SJCRH30 (cell line): ENCODE results near the gene ACOT13. TPM values are rescaled to one million over a fixed set of nuclear protein-coding genes. Genes with fewer than 3 reads are reported as not detected.
"Not testable (repeated sequence)": the region's sequence is repeated elsewhere in the genome, so short reads cannot be mapped to it uniquely, and the experiment has no call there.

ENCODE experiments used
- DNase-seq, 2 experiments: peaks; one replicate each; pipeline ENCODE4 v3.0.0-alpha.2; 2015 to 2020
- H3K27ac ChIP-seq: fragments of 250-450 bp; sonication (Bioruptor Pico); 2 replicates; pipeline ENCODE4 v1.5.1; 2020; ENCODE audit warnings: mild to moderate bottlenecking, moderate library complexity
- H3K27me3 ChIP-seq: fragments of 250-450 bp; sonication (Bioruptor Pico); 2 replicates; pipeline ENCODE4 v1.5.1; 2020; ENCODE audit warnings: mild to moderate bottlenecking, moderate library complexity
- H3K36me3 ChIP-seq: fragments of 250-450 bp; sonication (Bioruptor Pico); 2 replicates; pipeline ENCODE4 v1.5.1; 2020; ENCODE audit warnings: mild to moderate bottlenecking, moderate library complexity
- H3K4me1 ChIP-seq: fragments of 250-450 bp; sonication (Bioruptor Pico); 2 replicates; pipeline ENCODE4 v1.5.1; 2020; ENCODE audit warnings: mild to moderate bottlenecking, moderate library complexity
- H3K4me3 ChIP-seq: fragments of 250-450 bp; sonication (Bioruptor Pico); 2 replicates; pipeline ENCODE4 v1.5.1; 2020; ENCODE audit warnings: mild to moderate bottlenecking, moderate library complexity
- H3K9me3 ChIP-seq: fragments of 250-450 bp; sonication (Bioruptor Pico); replicated peaks from 2 replicates; pipeline ENCODE4 v1.5.1; 2020; ENCODE audit warnings: mild to moderate bottlenecking, moderate library complexity
- total RNA-seq: library from RNA; depleted of rRNA; stranded (reverse); fragments of >200 nt; shearing (Covaris generic); gene quantifications from 2 replicates; pipeline ENCODE4 v1.2.3, GENCODE V29; 2014

ACOT13 gene
- total RNA-seq, 1 experiment from 2014 or later, result 10.1 TPM

DNA sequence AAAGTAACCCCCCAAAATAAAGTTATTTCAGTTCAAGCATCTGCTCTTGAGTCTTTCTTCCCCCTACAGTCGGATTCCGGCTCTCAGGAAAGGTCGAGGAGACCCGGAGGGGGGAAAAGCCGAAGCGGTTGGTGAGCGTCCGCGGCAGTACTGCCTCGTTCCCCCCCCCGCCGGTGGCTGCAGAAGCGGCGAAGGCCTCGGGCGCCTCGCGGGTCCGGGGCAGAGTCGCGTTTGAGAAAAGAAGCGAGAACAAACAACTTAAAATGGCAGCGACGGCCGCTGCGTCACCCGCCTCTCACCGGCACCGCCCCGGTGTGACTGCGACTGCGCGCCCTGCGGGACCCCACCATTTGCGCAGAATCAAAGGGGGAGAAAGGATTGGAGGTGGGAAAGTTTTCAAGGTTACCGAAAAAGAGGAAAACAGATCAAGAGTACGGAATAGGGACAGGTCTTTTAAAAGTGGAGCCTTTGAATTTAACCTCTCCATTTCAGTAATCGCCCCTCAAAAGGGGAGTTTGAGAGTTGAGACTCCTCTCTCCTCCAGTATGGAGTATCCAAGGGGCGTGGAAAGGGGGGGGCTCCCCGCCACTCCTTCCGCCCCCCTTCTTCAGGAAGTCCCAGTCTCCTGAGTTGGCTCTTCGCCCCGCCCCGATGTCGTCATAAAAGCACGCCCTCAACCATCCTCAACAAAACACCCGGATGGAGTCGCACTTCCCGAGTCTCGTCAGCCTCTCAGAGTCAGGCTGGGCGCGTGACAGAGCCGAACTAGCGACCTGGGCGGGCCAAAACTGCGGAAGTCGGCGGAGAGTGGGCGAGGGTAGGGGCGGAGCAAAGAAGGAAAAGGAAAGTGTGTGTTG lies 54.0 kb downstream of the ACOT13 start:
- Histone ChIP-seq H3K4me1 (0 out of 2 replicates have a peak, but pooled peaks cover 3% of the 10 kb centered on the region), H3K27ac (peak overlapping the region; percentile 96), H3K9me3 (no peaks in the 10 kb centered on the region), H3K27me3 (no peaks in the 10 kb centered on the region), H3K4me3 (peak overlapping the region; percentile 84), H3K36me3 (0 out of 2 replicates have a peak, but pooled peaks cover 3% of the 10 kb centered on the region)
- DNase-seq, result peak; percentile 98

DNA sequence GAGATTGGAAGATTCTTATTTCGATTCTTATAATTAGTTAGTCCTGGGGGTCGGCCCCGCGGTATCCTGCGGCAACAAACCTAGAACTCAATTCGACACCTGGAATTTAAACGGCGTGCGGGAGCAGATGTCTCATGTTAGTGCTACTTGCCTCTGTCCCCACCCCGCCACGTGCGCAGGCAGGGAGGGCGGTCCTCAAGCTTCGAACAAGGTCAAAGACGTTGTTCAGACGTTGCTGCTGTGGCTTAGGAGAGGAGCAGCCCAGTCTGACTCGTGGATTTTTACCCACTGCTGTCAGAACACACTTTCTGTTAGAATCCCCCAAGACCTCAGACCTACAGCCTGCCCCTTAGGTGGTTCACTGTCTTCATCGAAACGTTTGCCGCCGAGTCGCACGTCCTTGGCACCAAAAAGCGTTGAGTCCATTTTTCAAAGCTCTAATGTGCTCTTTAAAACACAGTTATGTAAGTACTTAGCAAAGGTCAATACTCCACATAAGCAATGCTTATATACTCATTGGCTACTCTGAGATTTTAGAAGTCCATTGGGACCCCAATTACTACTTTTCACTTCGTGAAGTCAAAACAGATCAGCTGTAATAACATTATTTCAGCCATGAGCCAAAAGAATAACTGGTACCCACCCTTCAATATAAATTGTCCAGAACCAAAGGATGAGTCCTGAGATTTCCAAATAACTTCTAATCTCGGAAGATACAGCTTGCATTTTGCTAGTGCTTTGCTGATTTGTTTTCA lies 54.8 kb downstream of the ACOT13 start:
- Histone ChIP-seq H3K27me3 (no peaks in the 10 kb centered on the region), H3K4me1 (0 out of 2 replicates have a peak, but pooled peaks cover 3% of the 10 kb centered on the region), H3K27ac (peak overlapping the region; percentile 96), H3K4me3 (peak overlapping the region; percentile 84), H3K9me3 (no peaks in the 10 kb centered on the region), H3K36me3 (0 out of 2 replicates have a peak, but pooled peaks cover 3% of the 10 kb centered on the region)
- no peak for DNase-seq

DNA sequence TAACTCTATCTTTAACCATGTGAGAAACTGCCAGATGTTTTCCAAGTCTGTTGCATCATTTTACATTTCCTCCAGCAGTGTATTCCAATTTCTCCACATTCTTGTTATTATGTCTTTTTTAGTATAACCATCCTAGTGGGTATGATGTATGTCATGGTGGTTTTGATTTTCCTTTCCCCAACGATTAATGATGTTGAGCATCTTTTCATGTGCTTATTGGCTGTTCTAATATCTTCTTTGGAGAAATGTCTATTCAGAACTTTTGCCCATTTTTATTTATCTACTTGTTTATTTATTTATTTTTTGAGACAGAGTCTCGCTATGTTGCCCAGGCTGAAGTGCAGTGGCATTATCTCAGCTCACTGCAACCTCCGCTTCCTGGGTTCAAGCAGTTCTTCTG lies 56.4 kb downstream of the ACOT13 start:
- Histone ChIP-seq H3K27ac (no peak overlapping the region), H3K4me3 (no peak overlapping the region), H3K27me3 (no peaks in the 10 kb centered on the region), H3K9me3 (no peaks in the 10 kb centered on the region), H3K4me1 (0 out of 2 replicates have a peak, but pooled peaks cover 3% of the 10 kb centered on the region), H3K36me3 (no peaks in the 10 kb centered on the region)
- no peak for DNase-seq

DNA sequence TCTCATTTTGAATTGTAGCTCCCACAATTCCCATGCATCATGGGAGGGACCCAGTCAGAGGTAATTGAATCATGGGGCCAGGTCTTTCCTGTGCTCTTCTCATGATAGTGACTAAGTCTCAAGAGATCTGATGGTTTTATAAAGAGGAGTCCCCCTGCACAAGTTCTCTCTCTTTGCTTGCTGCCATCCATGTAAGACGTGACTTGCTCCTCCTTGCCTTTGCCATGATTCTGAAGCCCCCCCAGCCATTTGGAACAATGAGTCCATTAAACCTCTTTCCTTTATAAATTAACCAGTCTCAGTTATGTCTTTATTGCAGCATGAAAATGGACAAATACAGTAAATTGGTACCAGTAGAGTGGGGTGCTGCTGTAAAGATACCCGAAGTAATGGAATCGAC lies 63.8 kb downstream of the ACOT13 start:
- H3K27ac ChIP-seq, H3K4me3 ChIP-seq, DNase-seq, H3K27me3 ChIP-seq, H3K4me1 ChIP-seq, H3K36me3 ChIP-seq, H3K9me3 ChIP-seq: not testable (repeated sequence)

DNA sequence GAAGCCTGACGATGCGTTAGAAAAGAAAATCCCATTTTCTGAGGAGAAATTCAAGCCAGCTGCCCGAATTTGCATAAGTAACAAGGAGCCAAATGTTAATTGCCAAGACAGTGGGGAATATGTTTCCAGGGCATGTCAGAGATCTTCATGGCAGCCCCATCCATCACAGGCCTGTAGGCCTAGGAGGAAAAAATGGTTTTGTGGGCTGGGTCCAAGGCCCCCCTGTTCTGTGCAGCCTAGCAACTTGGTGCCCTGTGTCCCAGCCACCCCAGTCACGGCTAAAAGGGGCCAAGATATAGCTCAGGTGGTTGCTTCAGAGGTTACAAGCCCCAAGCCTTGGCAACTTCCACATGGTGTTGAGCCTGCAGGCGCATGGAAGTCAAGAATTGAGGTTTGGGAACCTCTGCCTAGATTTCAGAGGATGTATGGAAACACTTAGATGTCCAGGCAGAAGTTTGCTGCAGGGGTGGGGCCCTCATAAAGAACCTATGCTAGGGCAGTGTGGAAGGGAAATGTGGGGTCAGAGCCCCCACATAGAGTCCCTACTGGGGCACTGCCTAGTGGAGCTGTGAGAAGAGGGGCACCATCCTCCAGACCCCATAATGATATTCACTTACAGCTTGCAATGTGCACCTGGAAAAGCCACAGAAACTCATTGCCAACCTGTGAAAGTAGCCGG lies 64.7 kb downstream of the ACOT13 start:
- not testable (repeated sequence) for H3K27me3 ChIP-seq, DNase-seq, H3K4me1 ChIP-seq, H3K4me3 ChIP-seq, H3K27ac ChIP-seq, H3K36me3 ChIP-seq, H3K9me3 ChIP-seq

DNA sequence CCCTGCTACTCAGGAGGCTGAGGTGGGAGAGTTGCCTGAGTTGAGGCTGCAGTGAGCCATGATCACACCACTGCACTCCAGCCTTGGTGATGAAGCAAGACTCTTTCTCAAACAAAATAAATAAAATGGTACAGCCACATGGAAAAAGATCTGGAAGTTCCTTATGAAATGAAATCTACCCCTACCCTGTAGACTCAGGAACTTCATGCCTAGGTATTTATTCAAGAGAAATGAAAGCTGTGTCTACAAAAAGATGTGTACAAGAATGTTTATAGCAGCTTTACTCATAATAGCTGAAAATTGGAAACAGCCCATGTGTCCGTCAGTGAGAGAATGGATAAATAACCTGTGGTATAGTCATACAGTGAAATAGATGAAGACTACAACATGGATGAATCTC lies 67.3 kb downstream of the ACOT13 start:
- DNase-seq, result no peak
- Histone ChIP-seq H3K4me3 (no peak overlapping the region), H3K36me3 (no peaks in the 10 kb centered on the region), H3K27ac (no peak overlapping the region), H3K27me3 (no peaks in the 10 kb centered on the region), H3K9me3 (no peaks in the 10 kb centered on the region), H3K4me1 (no peaks in the 10 kb centered on the region)

DNA sequence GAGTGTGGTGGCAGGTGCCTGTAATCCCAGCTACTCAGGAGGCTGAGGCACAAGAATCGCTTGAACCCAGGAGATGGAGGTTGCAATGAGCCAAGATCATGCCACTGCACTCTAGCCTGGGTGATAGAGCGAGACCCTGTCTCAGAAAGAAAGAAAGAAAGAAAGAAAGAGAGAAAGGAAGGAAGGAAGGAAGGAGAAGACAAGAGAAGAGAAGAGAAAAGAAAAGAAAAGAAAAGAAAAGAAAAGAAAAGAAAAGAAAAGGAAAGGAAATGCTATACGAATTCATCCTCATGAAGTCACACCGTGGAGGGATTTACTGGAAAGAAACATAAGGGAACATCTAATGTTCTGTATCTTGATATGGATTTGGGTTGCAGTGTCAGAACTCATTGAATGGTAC lies 67.8 kb downstream of the ACOT13 start:
- DNase-seq, H3K27ac ChIP-seq, H3K9me3 ChIP-seq, H3K27me3 ChIP-seq, H3K36me3 ChIP-seq, H3K4me1 ChIP-seq, H3K4me3 ChIP-seq: not testable (repeated sequence)

DNA sequence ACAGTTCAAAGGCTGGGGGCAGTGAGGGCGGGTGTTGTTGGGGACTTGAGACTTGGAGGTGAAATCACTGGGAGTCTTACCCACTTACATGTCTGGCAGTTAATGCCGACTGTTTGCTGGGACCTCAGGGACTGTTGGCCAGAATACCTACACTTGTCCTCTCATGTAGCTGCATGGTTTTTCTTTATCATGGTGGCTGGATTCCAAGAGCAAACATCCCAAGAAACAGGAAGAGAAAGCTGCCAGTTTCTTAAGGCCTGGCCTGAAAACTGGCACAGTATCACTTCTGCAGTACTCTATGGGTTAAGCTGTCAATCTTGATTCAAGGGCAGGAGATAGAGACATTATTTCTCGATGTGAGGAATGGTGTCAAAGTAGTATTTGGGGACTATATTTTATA lies 71.9 kb downstream of the ACOT13 start:
- H3K27me3 ChIP-seq, result no peaks in the 10 kb centered on the region
- no peaks in the 10 kb centered on the region for H3K9me3 ChIP-seq
- no peak for DNase-seq
- H3K27ac ChIP-seq, result no peak overlapping the region
- no peaks in the 10 kb centered on the region for H3K36me3 ChIP-seq
- no peaks in the 10 kb centered on the region for H3K4me1 ChIP-seq
- H3K4me3 ChIP-seq, result no peak overlapping the region

DNA sequence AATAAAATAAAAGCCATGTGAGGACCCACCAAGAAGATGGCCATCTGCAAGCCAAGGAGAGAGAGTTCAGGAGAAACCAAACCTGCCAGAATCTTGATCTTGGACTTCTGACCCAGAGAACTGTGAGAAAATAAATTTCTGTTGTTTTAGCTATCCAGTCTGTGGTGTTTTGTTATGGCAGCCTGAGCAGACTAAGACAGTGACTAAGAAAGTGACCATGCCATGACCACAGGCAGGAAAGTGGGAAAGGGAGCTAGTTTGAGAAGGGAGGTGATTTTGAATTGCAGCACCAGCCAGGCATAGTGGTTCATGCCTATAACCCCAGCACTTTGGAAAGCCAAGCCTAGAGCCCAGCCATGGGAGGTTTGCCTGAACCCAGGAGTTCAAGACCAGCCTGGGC lies 74.0 kb downstream of the ACOT13 start:
- Histone ChIP-seq H3K27ac (no peak overlapping the region), H3K4me3 (no peak overlapping the region)
- no peak for DNase-seq

DNA sequence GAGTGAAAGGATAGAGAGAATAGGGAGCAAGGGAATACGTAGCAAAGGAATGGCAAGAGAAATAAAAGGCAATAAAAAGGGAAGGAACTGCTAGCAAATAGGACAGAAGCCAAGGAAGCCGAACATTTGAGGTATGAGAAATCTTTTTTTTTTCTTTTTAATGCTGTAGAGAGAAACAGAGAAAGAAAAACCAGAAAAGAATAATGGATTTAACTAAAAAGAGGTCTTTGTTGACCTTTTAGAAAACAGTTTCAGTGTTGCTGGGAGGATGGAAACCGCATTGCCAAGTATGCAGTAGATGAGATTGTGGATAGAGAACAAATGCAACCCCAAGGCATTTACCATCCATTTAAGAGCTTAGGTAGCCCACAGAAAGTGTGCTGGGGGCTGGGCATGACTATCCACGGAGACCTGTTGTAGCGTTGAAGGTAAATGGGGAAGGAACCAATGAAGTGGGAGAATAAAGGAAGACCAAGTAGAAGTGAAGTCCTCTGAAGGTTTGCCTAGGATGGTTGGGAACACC lies 75.4 kb downstream of the ACOT13 start:
- DNase-seq, result no peak
- Histone ChIP-seq H3K4me3 (no peak overlapping the region), H3K9me3 (no peaks in the 10 kb centered on the region), H3K27ac (no peak overlapping the region), H3K36me3 (no peaks in the 10 kb centered on the region), H3K4me1 (no peaks in the 10 kb centered on the region), H3K27me3 (no peaks in the 10 kb centered on the region)

More for the DNA sequence above, 74.0 kb downstream of the ACOT13 start:
- H3K4me1 ChIP-seq, result no peaks in the 10 kb centered on the region
- H3K27me3 ChIP-seq, result no peaks in the 10 kb centered on the region
- H3K9me3 ChIP-seq, result no peaks in the 10 kb centered on the region
- no peaks in the 10 kb centered on the region for H3K36me3 ChIP-seq

DNA sequence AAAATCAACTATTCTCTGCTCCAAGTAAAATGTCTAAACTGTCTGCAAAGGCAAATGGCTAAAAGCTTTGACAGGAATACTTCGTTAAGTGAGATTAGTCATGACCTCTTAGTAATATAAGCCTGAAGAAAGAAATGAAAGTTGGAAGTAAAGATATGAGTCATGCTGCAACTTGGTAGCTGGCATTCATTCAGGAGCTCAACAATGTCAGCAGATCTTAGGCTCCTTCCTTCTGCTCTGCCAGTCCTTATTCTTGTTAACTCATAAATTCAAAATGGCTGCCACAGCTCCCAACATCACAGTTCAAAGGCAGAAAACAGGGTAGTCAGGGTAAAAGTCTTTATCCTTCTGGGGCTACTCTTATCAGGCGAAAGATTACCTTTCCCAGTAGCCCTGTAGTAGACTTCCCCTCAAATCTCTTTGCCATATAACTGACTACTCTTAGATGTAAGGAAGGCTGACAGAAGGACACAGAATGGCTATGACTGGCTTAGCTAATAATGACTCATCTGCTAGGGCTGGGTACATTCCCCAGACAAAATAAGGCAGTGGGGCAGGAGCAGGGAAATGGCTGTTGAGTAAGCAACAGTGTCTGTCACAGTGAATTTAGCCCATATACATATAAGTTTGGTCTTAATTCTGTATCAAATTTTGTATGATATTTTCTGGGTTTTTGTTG lies 76.5 kb downstream of the ACOT13 start:
- peak overlapping the region; percentile 65 for H3K27ac ChIP-seq
- H3K4me3 ChIP-seq, result no peak overlapping the region; the same call in none of the 2 replicates
- no peaks in the 10 kb centered on the region for H3K4me1 ChIP-seq
- peak in 1 of 2 experiments; percentile 20 for DNase-seq
- H3K27me3 ChIP-seq, result no peaks in the 10 kb centered on the region
- H3K36me3 ChIP-seq, result no peaks in the 10 kb centered on the region
- no peaks in the 10 kb centered on the region for H3K9me3 ChIP-seq

DNA sequence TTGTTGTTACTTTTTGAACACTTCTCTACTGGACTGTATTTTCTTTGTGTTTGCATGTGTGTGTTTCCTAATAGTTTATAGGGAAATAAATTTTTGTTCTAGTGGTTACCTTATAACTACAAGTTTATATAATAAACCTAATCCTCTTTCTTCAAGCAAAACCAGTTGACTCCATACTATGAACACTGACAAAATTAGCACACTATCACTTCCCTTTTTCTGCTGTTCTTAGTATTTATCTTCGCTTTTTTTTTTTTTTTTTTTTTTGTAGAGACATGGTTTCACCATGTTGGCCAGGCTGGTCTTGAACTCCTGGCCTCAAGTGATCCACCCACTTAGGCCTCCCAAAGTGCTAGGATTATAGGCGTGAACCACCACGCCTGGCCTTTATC lies 77.1 kb downstream of the ACOT13 start:
- Histone ChIP-seq H3K4me3 (no peak overlapping the region), H3K4me1 (no peaks in the 10 kb centered on the region), H3K9me3 (no peaks in the 10 kb centered on the region), H3K27ac (peak overlapping the region; percentile 65; the same call in 1 of the 2 replicates), H3K36me3 (no peaks in the 10 kb centered on the region), H3K27me3 (no peaks in the 10 kb centered on the region)
- no peak for DNase-seq

DNA sequence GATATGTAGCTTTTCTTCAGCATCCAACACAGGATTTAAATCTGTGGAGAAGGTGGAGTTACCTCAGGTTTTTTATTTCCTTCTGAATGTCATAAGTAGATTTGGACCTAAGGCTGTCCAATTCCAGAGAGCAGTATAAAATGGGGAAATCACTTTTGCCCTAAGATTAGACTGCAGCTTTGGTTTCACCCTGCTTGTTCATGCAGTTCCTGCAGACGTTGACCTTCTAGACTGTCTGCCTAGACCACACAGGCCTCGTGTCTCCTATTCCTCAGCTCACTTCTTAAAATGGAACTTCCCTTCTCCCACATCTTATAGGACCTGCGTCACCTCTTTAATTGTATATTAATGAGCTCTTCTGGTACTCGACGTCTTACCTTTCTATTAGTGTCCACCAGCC lies 78.0 kb downstream of the ACOT13 start:
- Histone ChIP-seq H3K36me3 (no peaks in the 10 kb centered on the region), H3K27me3 (no peaks in the 10 kb centered on the region), H3K27ac (no peak overlapping the region), H3K4me3 (no peak overlapping the region), H3K9me3 (no peaks in the 10 kb centered on the region), H3K4me1 (no peaks in the 10 kb centered on the region)
- no peak for DNase-seq

DNA sequence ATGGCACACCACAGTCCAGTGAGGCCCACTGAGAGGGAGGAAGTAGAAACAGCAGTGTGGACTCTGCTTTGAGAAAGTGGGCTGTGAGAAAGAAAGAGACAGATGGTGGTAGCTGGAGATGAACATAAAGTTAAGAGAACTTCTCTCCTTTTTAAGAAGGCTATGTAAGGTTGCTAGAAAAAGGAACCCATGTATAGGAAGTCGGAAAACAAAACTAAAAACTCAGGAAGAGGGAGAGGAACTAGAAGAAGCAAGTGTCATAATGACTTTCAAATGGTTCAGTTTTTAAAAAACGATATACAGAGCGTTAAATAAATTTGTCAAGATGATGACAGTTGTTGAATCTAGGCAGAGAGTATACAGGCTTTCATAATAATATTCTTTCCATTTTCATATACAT lies 82.4 kb downstream of the ACOT13 start:
- Histone ChIP-seq H3K4me3 (no peak overlapping the region), H3K36me3 (no peaks in the 10 kb centered on the region), H3K27me3 (no peaks in the 10 kb centered on the region), H3K4me1 (no peaks in the 10 kb centered on the region), H3K27ac (no peak overlapping the region), H3K9me3 (no peaks in the 10 kb centered on the region)
- no peak for DNase-seq
